SK-N-SH treated with all-trans-retinoic acid at 6 μM for 48 hours (cell line): ENCODE results near the gene GSE1.
"Not testable (repeated sequence)": the region's sequence is repeated elsewhere in the genome, so short reads cannot be mapped to it uniquely, and the experiment has no call there.

Source experiments
- ARNTL ChIP-seq: fragments of 450-650 bp; formaldehyde crosslinking; IDR thresholded peaks from 2 replicates; pipeline ENCODE4 v1.5.0; 2020; ENCODE audit warnings: low read depth, mild to moderate bottlenecking, moderate library complexity, borderline replicate concordance
- CREB5 ChIP-seq: fragments of 250-450 bp; sonication (Bioruptor Pico); IDR thresholded peaks from 2 replicates; pipeline ENCODE4 v1.5.1; 2020; ENCODE audit warnings: low read depth, mild to moderate bottlenecking, moderate library complexity
- CSRNP3 ChIP-seq: fragments of 250-450 bp; sonication (Bioruptor Pico); IDR thresholded peaks from 2 replicates; pipeline ENCODE4 v1.5.1; 2021; ENCODE audit warnings: mild to moderate bottlenecking, moderate library complexity
- ESRRG ChIP-seq: fragments of 250-450 bp; sonication (Bioruptor Pico); IDR thresholded peaks from 2 replicates; pipeline ENCODE4 v1.6.1; 2021; ENCODE audit warnings: mild to moderate bottlenecking
- ISL1 ChIP-seq: fragments of 250-450 bp; sonication (Bioruptor Pico); IDR thresholded peaks from 2 replicates; pipeline ENCODE4 v2.1.2; 2022; ENCODE audit warnings: mild to moderate bottlenecking, moderate library complexity
- PATZ1 ChIP-seq: fragments of 250-450 bp; sonication (Bioruptor Pico); IDR thresholded peaks from 2 replicates; pipeline ENCODE4 v1.8.0; 2020; ENCODE audit warnings: mild to moderate bottlenecking, moderate library complexity, borderline replicate concordance
- PPARA ChIP-seq: fragments of 250-450 bp; sonication (Bioruptor Pico); IDR thresholded peaks from 2 replicates; pipeline ENCODE4 v1.5.0; 2020; ENCODE audit warnings: mild to moderate bottlenecking, borderline replicate concordance
- RARB ChIP-seq: fragments of 250-450 bp; sonication (Bioruptor Pico); IDR thresholded peaks from 2 replicates; pipeline ENCODE4 v1.8.0; 2021; ENCODE audit warnings: mild to moderate bottlenecking, moderate library complexity
- SNAI2 ChIP-seq: fragments of 250-450 bp; sonication (Bioruptor Pico); IDR thresholded peaks from 2 replicates; pipeline ENCODE4 v1.5.0; 2020; ENCODE audit warnings: mild to moderate bottlenecking, moderate library complexity
- TSHZ2 ChIP-seq: fragments of 250-450 bp; sonication (Bioruptor Pico); IDR thresholded peaks from 2 replicates; pipeline ENCODE4 v1.5.0; 2020; ENCODE audit warnings: mild to moderate bottlenecking, moderate library complexity
- ZFP3 ChIP-seq: fragments of 250-450 bp; sonication (Bioruptor Pico); IDR thresholded peaks from 2 replicates; pipeline ENCODE4 v1.5.0; 2020; ENCODE audit warnings: mild to moderate bottlenecking, moderate library complexity
- ZFP30 ChIP-seq: fragments of 450-650 bp; formaldehyde crosslinking; IDR thresholded peaks from 2 replicates; pipeline ENCODE4 v1.5.0; 2022; ENCODE audit warnings: mild to moderate bottlenecking, moderate library complexity
- ZNF565 ChIP-seq: fragments of 450-650 bp; formaldehyde crosslinking; conservative IDR thresholded peaks from 2 replicates; pipeline ENCODE4 v1.5.0; 2020; ENCODE audit warnings: low read depth, mild to moderate bottlenecking, moderate library complexity
- ZNF8 ChIP-seq: fragments of 450-650 bp; formaldehyde crosslinking; IDR thresholded peaks from 2 replicates; pipeline ENCODE4 v1.5.0; 2020; ENCODE audit warnings: mild to moderate bottlenecking, moderate library complexity

- not testable (repeated sequence) for TF ChIP-seq ZNF8 (CRISPR knock-in tag); ESRRG (CRISPR knock-in tag); RARB (CRISPR knock-in tag); ZFP3 (CRISPR knock-in tag); CSRNP3; ZFP30 (CRISPR knock-in tag); CREB5; SNAI2 (CRISPR knock-in tag); TSHZ2; ARNTL (CRISPR knock-in tag); PATZ1 (CRISPR knock-in tag); ZNF565 (CRISPR knock-in tag); ISL1 (CRISPR knock-in tag); PPARA (CRISPR knock-in tag)
Measured at GRCh38 chr16:85592277-85592676, 20.8 kb upstream of the GSE1 start.
